GM18505 (cell line): ENCODE data around the gene DYTN.
"Not testable (repeated sequence)": the region's sequence is repeated elsewhere in the genome, so short reads cannot be mapped to it uniquely, and the experiment has no call there.

Experiments
- ATAC-seq: cut with Tn5 transposase; IDR thresholded peaks from one replicate; pipeline ENCODE4 v1.9.1; 2021; ENCODE audit not compliant: unreplicated experiment
- POLR2A ChIP-seq: IDR thresholded peaks from 4 replicates; pipeline ENCODE4 v1.6.1; 2011; ENCODE audit warnings: borderline replicate concordance; ENCODE audit not compliant: insufficient read depth, insufficient read length; ENCODE audit errors: extremely low read depth

DYTN gene

GRCh38 chr2:206718296-206718695 is at the start of gene DYTN:
TSS of gene DYTN (minus strand) at chr2:206718396. CDS start at chr2:206718279, 117 bp downstream.
- ATAC-seq = no peak
- no peak for TF ChIP-seq POLR2A

- TF ChIP-seq POLR2A = no peak
- ATAC-seq = no peak
Observed at GRCh38 chr2:206766057-206766930, 48.1 kb upstream of the DYTN start.

DNA sequence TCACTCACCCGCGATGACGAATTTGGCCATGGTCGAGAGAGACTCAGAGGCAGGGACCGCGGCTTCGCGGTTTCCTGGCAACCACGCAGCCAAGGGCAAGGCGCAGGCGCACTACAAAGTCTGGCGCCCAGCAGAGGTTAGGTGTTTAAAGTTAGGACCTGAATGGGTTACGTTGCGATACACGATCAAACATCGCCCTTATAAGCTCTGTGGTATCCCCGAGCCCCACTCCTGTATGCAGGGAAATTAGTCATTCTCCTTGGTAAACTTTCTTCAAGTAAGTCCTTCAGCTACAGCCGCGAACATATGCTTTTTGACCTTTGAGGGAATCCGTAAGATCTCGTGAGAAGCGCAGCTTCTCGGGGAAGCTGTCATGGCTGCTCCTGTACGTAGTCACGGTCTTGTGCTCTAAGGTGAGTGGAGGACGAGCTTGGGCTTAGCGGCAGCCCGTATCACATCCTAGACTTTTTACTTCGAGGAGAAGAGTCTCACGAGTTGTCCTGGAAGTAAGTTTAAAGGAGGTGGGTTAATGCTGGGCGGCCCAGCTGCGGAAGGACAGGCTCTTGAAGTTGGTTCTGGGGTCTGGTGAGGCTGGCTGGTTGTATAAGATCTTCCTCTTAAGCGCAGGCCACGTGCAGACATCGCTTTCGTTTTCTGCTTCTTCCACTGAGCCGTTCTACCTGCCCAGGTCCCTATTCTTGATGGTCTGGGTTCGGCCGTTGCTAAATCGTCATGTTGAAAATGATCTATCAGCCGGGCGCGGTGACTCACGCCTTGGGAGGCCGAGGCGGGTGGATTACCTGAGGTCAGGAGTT is 47.3 kb upstream of the DYTN start, which contains the start of the genes FASTKD2 and MDH1B:
TSS of gene FASTKD2 (plus strand) at position 365 of the 815 bp plus-strand sequence. CDS start 1,088 bp downstream, outside the sequence.
TSS of gene MDH1B (minus strand) at position 87 of the 815 bp plus-strand sequence. CDS start at position 30, 57 bp downstream.
- TF ChIP-seq POLR2A = peak; percentile 81
- peak; percentile 92 for ATAC-seq

DNA sequence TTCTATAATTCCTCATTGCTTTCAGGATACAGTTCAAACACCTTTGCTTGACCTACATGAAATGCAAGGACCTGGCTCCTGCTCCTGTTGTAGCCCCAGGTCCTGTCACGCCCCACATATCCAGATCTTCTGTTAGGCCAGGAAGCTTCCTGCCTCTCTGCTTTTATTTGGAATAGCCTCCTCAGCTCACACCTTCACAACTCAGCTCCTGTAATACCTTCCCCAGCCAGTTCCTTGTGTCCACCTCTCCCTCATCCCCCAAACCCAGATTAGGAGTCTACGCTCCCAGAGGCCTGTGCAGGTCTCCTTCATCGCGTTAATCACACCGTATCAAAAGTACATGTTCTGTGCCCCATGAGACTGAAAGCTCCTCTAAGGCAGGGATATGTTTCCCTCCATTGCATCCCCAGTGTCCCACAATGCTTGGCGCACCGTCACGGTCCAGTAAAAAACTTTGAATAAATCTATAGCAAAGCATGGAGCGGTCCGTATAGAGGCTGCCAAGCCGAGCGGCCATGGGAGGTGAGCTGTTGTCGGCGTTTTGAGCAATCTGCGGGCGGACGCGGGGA is 46.6 kb upstream of the DYTN start:
- no peak for ATAC-seq
- TF ChIP-seq POLR2A = no peak

- no peak for ATAC-seq
- no peak for TF ChIP-seq POLR2A
Observed at GRCh38 chr2:206756816-206757215, 38.6 kb upstream of the DYTN start.

DNA sequence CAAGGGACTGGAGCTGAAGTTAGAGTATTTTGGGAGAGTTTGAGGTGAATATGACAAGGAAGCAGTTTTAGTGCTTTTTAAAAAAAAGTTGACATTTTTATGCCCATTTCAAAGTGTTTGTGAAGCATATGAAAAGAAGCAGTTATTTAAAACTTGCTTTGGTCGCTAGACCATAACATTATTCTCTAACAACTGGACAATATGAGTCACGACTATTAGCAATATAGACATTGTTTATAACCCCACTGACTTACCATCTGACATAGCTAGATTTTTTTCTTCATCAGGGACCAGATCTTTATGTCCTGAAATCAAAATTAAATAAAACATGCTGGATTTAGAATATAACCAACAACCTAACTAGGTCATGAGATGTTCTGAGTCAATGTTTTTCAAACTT is 22.6 kb upstream of the DYTN start:
- TF ChIP-seq POLR2A = no peak
- no peak for ATAC-seq

- TF ChIP-seq POLR2A = no peak
Observed at GRCh38 chr2:206739271-206739670, 21.1 kb upstream of the DYTN start.

DNA sequence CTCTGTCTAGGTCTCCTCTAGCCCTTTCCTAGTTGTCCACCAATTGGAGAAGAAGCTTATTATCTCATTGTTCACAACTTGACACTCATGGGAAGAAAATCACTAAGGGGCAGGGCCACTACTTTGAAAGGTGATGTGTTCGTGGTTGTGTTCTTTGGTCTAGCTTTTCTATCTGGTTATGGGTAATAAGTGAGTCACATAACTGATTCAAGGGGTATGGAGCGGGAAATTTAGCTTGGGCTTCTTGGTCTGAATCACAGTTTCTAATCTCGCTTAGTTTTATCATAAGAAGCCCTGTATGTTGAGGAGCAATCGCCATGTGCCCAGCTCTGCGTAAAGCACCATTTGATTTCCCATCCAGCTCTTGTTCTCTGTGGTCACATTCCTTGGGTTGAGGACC is 18.7 kb upstream of the DYTN start:
- no peak for TF ChIP-seq POLR2A
- no peak for ATAC-seq

More at GRCh38 chr2:206739271-206739670, 21.1 kb upstream of the DYTN start:
- no peak for ATAC-seq

DNA sequence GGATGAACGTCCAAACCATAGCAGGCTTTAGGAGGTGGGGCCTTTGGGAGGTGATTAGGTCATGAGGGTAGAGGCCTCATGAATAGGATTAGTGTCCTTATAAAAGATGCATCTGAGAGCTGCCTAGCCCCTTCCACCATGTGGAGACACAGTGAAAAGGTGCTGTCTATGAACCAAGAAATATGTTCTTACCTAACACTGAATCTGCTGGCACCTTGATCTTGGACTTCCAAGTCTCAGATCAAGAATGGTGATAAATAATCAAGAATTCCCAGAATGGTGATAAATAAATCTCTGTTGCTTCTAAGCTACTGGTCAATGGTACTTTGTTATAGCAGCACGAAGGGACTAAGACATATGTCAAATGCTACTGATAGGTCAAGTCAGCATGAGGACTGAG is 15.1 kb upstream of the DYTN start:
- no peak for ATAC-seq
- no peak for TF ChIP-seq POLR2A

GRCh38 chr2:206728277-206729199 is 10.3 kb upstream of the DYTN start:
- no peak for ATAC-seq
- no peak for TF ChIP-seq POLR2A

GRCh38 chr2:206727287-206727686 is 9.1 kb upstream of the DYTN start:
- ATAC-seq = no peak
- TF ChIP-seq POLR2A = no peak

DNA sequence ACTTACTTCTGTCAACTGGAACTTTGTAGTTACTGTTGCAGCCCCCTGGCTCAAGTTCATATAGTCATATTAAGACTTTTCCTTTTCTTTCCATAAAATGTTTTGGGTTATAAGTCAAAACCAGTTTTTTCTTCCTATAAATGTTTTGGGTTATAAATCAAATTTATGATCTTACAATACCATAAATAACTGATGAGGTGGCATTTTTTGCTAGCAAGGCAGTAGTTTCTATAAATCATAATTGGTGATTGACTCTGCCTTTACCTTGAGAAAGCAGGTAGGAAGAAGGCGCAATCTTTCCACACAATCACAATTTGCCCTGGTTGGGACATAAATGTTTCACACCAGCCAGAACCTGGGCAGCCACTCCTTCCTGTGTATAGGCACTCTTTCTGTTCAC is 5.1 kb upstream of the DYTN start:
- TF ChIP-seq POLR2A = no peak

DNA sequence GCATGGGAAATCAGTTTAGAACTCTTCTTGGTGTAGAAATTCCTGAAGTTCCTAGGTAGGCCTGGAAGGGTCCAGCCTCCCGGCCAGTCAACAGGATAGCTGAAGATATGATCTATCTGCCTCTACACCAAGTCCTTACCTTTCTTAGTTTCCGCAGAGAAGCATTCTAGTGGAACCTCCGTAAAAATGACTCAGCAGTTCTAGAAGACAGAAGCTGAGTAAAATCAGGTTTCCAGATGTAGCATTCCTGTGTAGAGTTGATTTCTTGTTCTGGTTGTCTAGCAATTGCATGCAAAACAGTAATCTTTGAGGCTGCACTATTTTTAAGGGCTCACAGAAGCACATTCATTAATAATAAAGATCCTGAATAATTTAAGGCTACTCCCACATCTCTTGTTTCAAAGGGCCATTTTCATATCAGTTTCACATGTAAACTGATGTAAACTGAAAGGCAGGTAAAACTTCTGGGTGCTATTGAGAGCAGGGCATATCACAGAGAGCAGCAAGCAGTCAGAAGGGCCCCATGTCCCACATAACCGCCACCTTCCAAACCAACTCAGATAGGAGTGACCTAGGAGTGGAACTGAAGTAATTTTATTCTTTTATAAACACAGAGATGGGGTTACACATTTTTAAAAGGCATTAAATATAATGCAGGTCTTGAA is 3.2 kb upstream of the DYTN start:
- TF ChIP-seq POLR2A = no peak
- ATAC-seq = no peak

More for the DNA sequence above, 5.1 kb upstream of the DYTN start:
- ATAC-seq = no peak

- no peak for ATAC-seq
- TF ChIP-seq POLR2A = no peak
Observed at GRCh38 chr2:206716623-206717022, 1.6 kb downstream of the DYTN start.

GRCh38 chr2:206715183-206715582 is 3.0 kb downstream of the DYTN start:
- not testable (repeated sequence) for ATAC-seq
